Left cardiac atrium (tissue), 4 donors: Measurements from ENCODE around the gene PUSL1. TPM values are rescaled to one million over a fixed set of nuclear protein-coding genes. Genes with fewer than 3 reads are reported as not detected.

Experiments used
- ATAC-seq, 2 donors: fragments of 200-7000 bp; cut with Tn5 transposase; one replicate each; pipeline ENCODE4 v1.9.1; 2020; ENCODE audit warnings: mild to moderate bottlenecking in 2 of 2, moderate library complexity in 2 of 2
- DNase-seq: peaks from one replicate; pipeline ENCODE4 v3.0.0-alpha.2; 2020
- intact Hi-C, 2 donors: fragments of 100-400 bp; cut with DNase I; formaldehyde crosslinking; loops; one replicate each; pipeline versions ENCODE4 v1.14.1 to v1.15.1; 2022 to 2023
- microRNA-seq, 2 donors: library from miRNA; unstranded; fragments of <30 nt; microRNA quantifications; one replicate each; pipeline ENCODE4 v1.2.0, GENCODE V29; 2020
- total RNA-seq, 2 donors: library from RNA; stranded (reverse); fragmentation: NEBNext Ultra II Directional; extraction: Animal tissue kit (Norgen Biotek cat#: 25700); gene quantifications; one replicate each; pipeline ENCODE4 v1.2.1, GENCODE V29; 2021
- donor health status: DM: no; HTN: yes; CAD: no.
- donor health status: DM: no; HTN: yes; CAD: no; lungs with severe emphysema.
- donor health status: DM: yes; HTN: yes; CAD: no.
- donor health status: Dilated cardiomyopathy.

The PUSL1 gene
- total RNA-seq, 2 donors from 2014 or later: 11.4 to 12.2 TPM

DNA sequence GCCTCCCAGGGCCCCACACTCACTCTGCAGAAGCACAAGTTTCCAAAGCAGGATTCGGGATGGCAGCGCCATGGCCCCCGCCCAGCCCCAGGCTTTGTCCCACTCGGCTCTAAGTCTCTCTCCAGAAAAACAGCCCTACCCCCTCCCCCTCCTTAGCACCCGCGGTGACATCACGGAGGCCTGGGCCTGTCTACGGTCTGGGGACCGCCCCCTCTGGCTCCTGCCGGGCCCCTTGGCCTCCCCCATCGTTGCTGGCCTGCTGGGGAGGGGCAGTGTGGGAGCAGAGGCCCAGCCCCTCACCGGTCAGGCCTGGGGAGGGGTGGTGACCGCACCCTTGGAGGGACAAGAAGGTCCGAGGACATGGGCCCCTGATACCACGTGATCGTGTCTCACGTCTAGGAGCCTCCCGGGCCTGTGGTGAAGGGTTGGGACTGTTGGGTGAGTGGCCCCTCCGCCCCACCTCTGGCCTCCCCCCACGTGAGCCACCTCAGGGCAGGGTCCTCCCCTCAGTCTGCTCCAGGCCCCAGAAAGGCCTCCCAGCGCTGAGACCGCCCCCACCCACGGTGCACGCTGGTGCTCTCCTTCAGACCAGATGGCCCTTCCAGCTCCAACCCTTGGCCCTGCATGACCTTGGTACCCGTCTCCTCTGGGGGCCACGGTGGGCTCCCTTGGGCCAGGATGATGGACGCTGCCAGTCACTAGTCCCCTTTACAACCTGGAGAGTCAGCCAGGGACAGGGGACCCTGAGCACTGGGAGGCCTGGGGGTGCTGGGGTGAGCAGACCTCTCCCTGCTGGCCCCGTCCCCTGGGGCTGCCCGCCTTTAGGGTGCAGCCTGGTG is 50.3 kb downstream of the PUSL1 start, which contains the start of gene MXRA8:
Gene MXRA8, minus strand, starts transcription at position 123 of the 839 bp plus-strand sequence. Its CDS starts 51 bp downstream, at position 72.
- DNase-seq (peak; percentile 82), ATAC-seq (peak; percentile 68 to 69)
- intact Hi-C loops: no loop called here

GRCh38 chr1:1359308-1359663 is 50.9 kb downstream of the PUSL1 start:
- no peak for DNase-seq
- intact Hi-C loops: no loop called here
- peak in 1 of 2 donors; percentile 7 for ATAC-seq

- DNase-seq (no peak), ATAC-seq (peak; percentile 4 to 47)
- intact Hi-C loops: no loop called here
Measured at GRCh38 chr1:1359664-1360468, 51.5 kb downstream of the PUSL1 start.

DNA sequence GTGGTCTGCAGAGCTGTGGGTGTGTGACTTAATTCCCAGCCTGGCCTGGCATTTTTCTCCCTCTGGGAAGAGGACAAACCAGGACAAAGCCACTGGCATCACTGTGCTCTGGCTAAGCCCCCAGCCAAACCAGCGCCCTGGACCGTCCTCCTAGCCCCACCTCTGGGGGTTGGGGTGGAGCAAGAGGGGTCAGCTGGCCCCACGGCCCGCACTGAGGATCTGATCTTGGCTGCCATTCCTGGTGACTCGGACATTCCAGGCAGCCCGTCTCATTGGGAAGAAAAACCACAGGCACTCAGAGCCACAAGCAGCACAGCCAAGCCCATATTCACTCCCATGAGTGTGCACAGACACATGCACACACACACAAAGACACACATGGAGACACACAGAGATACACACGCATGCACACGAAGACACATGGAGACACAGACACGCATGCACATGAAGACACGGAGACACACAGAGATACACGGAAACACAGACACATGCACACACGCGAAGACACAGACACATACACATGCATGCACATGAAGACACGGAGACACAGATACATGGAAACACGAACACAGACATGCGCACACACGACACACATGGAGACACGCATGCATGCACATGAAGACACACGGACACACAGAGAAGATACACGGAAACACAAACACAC is 52.2 kb downstream of the PUSL1 start:
- intact Hi-C loops: no loop called here
- ATAC-seq (peak; percentile 38 to 68), DNase-seq (peak; percentile 76)

Small RNA genes within 50 kb of the gene (microRNA-seq; reads per million reads assigned to microRNA genes)
- gene MIR6726 (2.2 reads per million in 2 donors), gene MIR6727 (0 to 0.54 reads per million in 2 donors), gene MIR6808 (0 to 0.20 reads per million in 2 donors)

Other genes with a start within 250 kb of the PUSL1 start
- not detected for gene RNF223, start 234.3 kb upstream of the PUSL1 start, total RNA-seq
- gene C1orf159, start 192.5 kb upstream of the PUSL1 start, total RNA-seq: 1 to 10 TPM; 5.3 to 6.1 TPM
- gene TTLL10, start 134.7 kb upstream of the PUSL1 start, total RNA-seq: not detected
- under 1 TPM in 1 of 2 donors, not detected in 1; 0.44 TPM for gene TNFRSF18, start 102.0 kb upstream of the PUSL1 start, total RNA-seq
- gene TNFRSF4, start 94.4 kb upstream of the PUSL1 start, total RNA-seq: 1 to 10 TPM; 1.2 to 1.6 TPM
- 100 to 1,000 TPM; 132 to 173 TPM for gene SDF4, start 76.6 kb upstream of the PUSL1 start, total RNA-seq
- 10 to 100 TPM; 11.3 to 16.0 TPM for gene B3GALT6, start 76.4 kb upstream of the PUSL1 start, total RNA-seq
- 1 to 10 TPM in 1 of 2 donors, not detected in 1; 1.5 TPM for gene C1QTNF12, start 61.9 kb upstream of the PUSL1 start, total RNA-seq
- 10 to 100 TPM; 35.9 to 41.5 TPM for gene UBE2J2, start 34.7 kb upstream of the PUSL1 start, total RNA-seq
- 1 to 10 TPM; 3.5 to 4.1 TPM for gene SCNN1D, start 28.2 kb upstream of the PUSL1 start, total RNA-seq
- gene ACAP3, start 667 bp upstream of the PUSL1 start, total RNA-seq: 10 to 100 TPM; 36.2 to 46.7 TPM
- 10 to 100 TPM; 48.5 to 60.0 TPM for gene INTS11, start 16.1 kb downstream of the PUSL1 start, total RNA-seq
- gene CPTP, start 16.2 kb downstream of the PUSL1 start, total RNA-seq: 10 to 100 TPM; 31.8 to 32.5 TPM
- under 1 TPM; 0.44 to 0.65 TPM for gene TAS1R3, start 22.7 kb downstream of the PUSL1 start, total RNA-seq
- 10 to 100 TPM; 63.5 to 69.2 TPM for gene DVL1, start 40.8 kb downstream of the PUSL1 start, total RNA-seq
- gene MXRA8, start 50.0 kb downstream of the PUSL1 start, total RNA-seq: 10 to 100 TPM; 38.3 to 44.3 TPM
- 100 to 1,000 TPM; 184 to 199 TPM for gene AURKAIP1, start 66.6 kb downstream of the PUSL1 start, total RNA-seq
- gene CCNL2, start 90.7 kb downstream of the PUSL1 start, total RNA-seq: 10 to 100 TPM; 56.0 to 89.0 TPM
- gene MRPL20, start 98.7 kb downstream of the PUSL1 start, total RNA-seq: 100 to 1,000 TPM; 112 to 134 TPM
- 1 to 10 TPM; 2.2 to 3.0 TPM for gene ANKRD65, start 112.7 kb downstream of the PUSL1 start, total RNA-seq
- 10 to 100 TPM; 24.9 to 66.4 TPM for gene VWA1, start 127.1 kb downstream of the PUSL1 start, total RNA-seq
- gene ATAD3C, start 141.1 kb downstream of the PUSL1 start, total RNA-seq: 1 to 10 TPM; 1.7 to 2.4 TPM
- gene ATAD3B, start 163.2 kb downstream of the PUSL1 start, total RNA-seq: 1 to 10 TPM; 6.9 to 7.3 TPM
- 10 to 100 TPM; 14.1 to 24.3 TPM for gene ATAD3A, start 203.6 kb downstream of the PUSL1 start, total RNA-seq
- 1 to 10 TPM; 4.6 to 5.4 TPM for gene TMEM240, start 232.0 kb downstream of the PUSL1 start, total RNA-seq